ENCODE results near the gene PRPS2.
A peak's percentile ranks its signal among the peaks of the same experiment; 100 is the strongest.

- TF ChIP-seq CTCF (optimal IDR thresholded peaks at IDR 0.05 in 1 of 3, IDR thresholded peaks at IDR 0.05 in 1 of 3, conservative IDR thresholded peaks at IDR 0.05 in 1 of 3; ENCODE audit: extremely low read depth in 1 of 3, insufficient read depth in 2 of 3, low read length in 3 of 3) (peak in 1 of 3 experiments; percentile 33), EZH2 (IDR thresholded peaks at IDR 0.05; ENCODE audit: low read length) (no peak)
Measured at GRCh38 chrX:12824944-12825343, 33.7 kb downstream of the PRPS2 start.
